ENCODE data around the gene ANAPC5. TPM values are rescaled to one million over a fixed set of nuclear protein-coding genes. Genes with fewer than 3 reads are reported as not detected.

Gene ANAPC5
- total RNA-seq, 1 experiment from 2014 or later: 153 TPM

DNA sequence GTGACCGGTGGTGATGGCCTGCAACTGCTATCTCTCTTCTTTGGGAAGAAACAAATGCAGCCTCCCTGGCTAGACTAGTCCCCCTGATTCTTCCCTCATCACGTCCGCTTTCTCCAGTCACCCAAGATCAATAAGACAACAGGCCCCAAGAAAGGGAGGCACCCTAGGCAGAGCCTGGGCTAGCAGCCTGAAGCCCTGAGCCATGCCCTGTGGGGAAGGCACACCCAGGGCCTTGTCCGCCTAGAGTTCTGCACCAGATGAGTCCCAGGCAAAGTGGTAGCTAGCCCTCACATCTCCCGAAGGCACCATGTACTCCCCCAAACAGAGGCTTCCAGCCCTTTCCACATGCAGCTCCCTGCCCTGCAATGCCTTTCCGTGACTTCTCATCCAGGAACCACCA lies 90.8 kb downstream of the ANAPC5 start:
- Mint-ChIP-seq H3K36me3 (ENCODE audit: insufficient read depth, unreplicated experiment) (peaks cover 19% of the 10 kb centered on the region), H3K4me1 (ENCODE audit: low read depth, unreplicated experiment) (no peaks in the 10 kb centered on the region), H3K4me3 (ENCODE audit: low read depth, unreplicated experiment) (no peak overlapping the region), H3K27me3 (ENCODE audit: unreplicated experiment) (no peaks in the 10 kb centered on the region), H3K9me3 (ENCODE audit: low read depth, unreplicated experiment) (no peaks in the 10 kb centered on the region), H3K27ac (ENCODE audit: unreplicated experiment) (no peak overlapping the region)
- no peak for DNase-seq
- CTCF ChIA-PET: interaction anchor here (0.6 kb wide), 1 partner anchor 258 kb away, joined by 3 read pairs; no protein-coding TSS in a partner anchor
- no TSS peak for BruUV-seq (replicated peaks)
- intact Hi-C loops (cut with micrococcal nuclease; ENCODE audit: unreplicated experiment): no loop called here
- TF ChIP-seq, protein P1, sequence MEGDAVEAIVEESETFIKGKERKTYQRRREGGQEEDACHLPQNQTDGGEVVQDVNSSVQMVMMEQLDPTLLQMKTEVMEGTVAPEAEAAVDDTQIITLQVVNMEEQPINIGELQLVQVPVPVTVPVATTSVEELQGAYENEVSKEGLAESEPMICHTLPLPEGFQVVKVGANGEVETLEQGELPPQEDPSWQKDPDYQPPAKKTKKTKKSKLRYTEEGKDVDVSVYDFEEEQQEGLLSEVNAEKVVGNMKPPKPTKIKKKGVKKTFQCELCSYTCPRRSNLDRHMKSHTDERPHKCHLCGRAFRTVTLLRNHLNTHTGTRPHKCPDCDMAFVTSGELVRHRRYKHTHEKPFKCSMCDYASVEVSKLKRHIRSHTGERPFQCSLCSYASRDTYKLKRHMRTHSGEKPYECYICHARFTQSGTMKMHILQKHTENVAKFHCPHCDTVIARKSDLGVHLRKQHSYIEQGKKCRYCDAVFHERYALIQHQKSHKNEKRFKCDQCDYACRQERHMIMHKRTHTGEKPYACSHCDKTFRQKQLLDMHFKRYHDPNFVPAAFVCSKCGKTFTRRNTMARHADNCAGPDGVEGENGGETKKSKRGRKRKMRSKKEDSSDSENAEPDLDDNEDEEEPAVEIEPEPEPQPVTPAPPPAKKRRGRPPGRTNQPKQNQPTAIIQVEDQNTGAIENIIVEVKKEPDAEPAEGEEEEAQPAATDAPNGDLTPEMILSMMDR (IDR thresholded peaks at IDR 0.05; ENCODE audit: unreplicated experiment): no peak

DNA sequence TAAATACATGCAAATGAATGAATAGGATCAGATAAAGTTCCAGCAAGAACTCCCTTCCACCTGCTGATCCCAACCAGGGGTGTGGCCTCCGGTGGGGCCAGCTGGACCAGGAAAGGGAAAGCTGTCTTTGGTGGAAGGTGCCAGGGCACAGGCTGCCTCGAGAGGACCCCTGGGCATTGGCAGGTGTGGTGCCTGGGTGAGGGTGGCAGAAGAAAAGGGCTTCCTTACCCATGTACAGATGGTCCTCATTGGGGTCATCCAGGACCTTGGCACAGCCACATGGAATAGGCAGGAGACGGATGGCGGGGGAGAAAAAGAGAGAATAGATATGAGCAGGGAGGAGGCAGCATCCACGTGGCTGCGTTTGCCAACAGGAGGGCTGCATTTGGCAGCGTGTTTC lies 92.1 kb downstream of the ANAPC5 start:
- no peak for DNase-seq
- intact Hi-C loops (cut with micrococcal nuclease; ENCODE audit: unreplicated experiment): no loop called here
- CTCF ChIA-PET: no interaction called here
- Mint-ChIP-seq H3K4me1 (ENCODE audit: low read depth, unreplicated experiment) (no peaks in the 10 kb centered on the region), H3K36me3 (ENCODE audit: insufficient read depth, unreplicated experiment) (peaks cover 27% of the 10 kb centered on the region), H3K4me3 (ENCODE audit: low read depth, unreplicated experiment) (no peak overlapping the region), H3K9me3 (ENCODE audit: low read depth, unreplicated experiment) (no peaks in the 10 kb centered on the region), H3K27me3 (ENCODE audit: unreplicated experiment) (no peaks in the 10 kb centered on the region), H3K27ac (ENCODE audit: unreplicated experiment) (no peak overlapping the region)
- BruUV-seq (replicated peaks): no TSS peak
- TF ChIP-seq, protein P1 (IDR thresholded peaks at IDR 0.05; ENCODE audit: unreplicated experiment): no peak

DNA sequence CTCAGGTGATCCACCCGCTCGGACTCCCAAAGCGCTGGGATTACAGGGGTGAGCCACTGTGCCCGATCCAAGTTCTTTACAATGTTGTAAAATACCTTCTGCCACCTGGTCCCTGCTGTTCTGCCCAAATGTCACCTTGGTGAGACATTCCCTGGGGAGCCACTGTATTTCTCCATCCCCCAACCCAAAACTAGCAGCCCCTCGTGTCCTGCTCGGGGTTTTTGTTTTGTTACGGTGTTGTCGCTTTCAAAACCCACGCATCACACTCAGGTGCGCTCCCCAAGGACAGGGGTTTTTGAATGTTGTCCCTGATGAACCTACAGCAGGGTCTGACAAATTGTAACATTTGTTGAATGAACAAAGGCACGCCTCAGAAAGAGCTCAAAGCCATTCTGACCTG lies 93.1 kb downstream of the ANAPC5 start:
- TF ChIP-seq, protein P1 (IDR thresholded peaks at IDR 0.05; ENCODE audit: unreplicated experiment): no peak
- Mint-ChIP-seq H3K4me3 (ENCODE audit: low read depth, unreplicated experiment) (no peak overlapping the region), H3K27me3 (ENCODE audit: unreplicated experiment) (no peaks in the 10 kb centered on the region), H3K27ac (ENCODE audit: unreplicated experiment) (no peak overlapping the region), H3K4me1 (ENCODE audit: low read depth, unreplicated experiment) (no peaks in the 10 kb centered on the region), H3K9me3 (ENCODE audit: low read depth, unreplicated experiment) (no peaks in the 10 kb centered on the region), H3K36me3 (ENCODE audit: insufficient read depth, unreplicated experiment) (peaks cover 34% of the 10 kb centered on the region)
- CTCF ChIA-PET: no interaction called here
- no peak for DNase-seq
- no TSS peak for BruUV-seq (replicated peaks)
- intact Hi-C loops (cut with micrococcal nuclease; ENCODE audit: unreplicated experiment): no loop called here

Other genes with a start within 250 kb of the ANAPC5 start
- not detected in 2 replicates for gene P2RX7, start 219.5 kb downstream of the ANAPC5 start, total RNA-seq (2022)
- 38.7 and 39.5 TPM in 2 replicates for gene P2RX4, start 142.3 kb downstream of the ANAPC5 start, total RNA-seq (2022)
- 34.0 and 35.7 TPM in 2 replicates for gene CAMKK2, start 55.7 kb downstream of the ANAPC5 start, total RNA-seq (2022)
- 79.5 and 82.0 TPM in 2 replicates for gene RNF34, start 47.7 kb upstream of the ANAPC5 start, total RNA-seq (2022)
- 23.8 and 24.7 TPM in 2 replicates for gene KDM2B, start 228.6 kb upstream of the ANAPC5 start, total RNA-seq (2022)

Measured in Calu3 (cell line).